SK-N-SH (cell line): ENCODE results near the gene PTPRK. TPM values are rescaled to one million over a fixed set of nuclear protein-coding genes. Genes with fewer than 3 reads are reported as not detected.

ENCODE experiments used
- CTCF ChIA-PET: fragments of 300-600, 350-600 bp; formaldehyde crosslinking; extraction: SDS; loops from one replicate; lab custom pipeline; 2021; lab: Yijun Ruan, JAX
- POLR2A ChIA-PET: fragments of 350-600 bp; sonication (Branson Sonifier 250); formaldehyde crosslinking; extraction: SDS; loops from one replicate; lab custom pipeline; 2020; ENCODE audit warnings: antibody characterized with exemption, inconsistent platforms; lab: Yijun Ruan, JAX
- DNase-seq: peaks from one replicate; pipeline ENCODE4 v3.0.0; 2012
- H2AFZ ChIP-seq: fragments of 200-600 bp; sonication (generic); 2 replicates; pipeline ENCODE4 v1.8.1; 2016; ENCODE audit warnings: antibody characterized with exemption, mild to moderate bottlenecking, low read depth
- H3F3A ChIP-seq: fragments of 200-600 bp; sonication (generic); replicated peaks from 2 replicates; pipeline ENCODE3; 2016; ENCODE audit warnings: antibody characterized with exemption, mild to moderate bottlenecking; ENCODE audit not compliant: insufficient read depth
- H3K27ac ChIP-seq, 2 experiments: fragments of 200-500 bp in 1 of 2; fragments of 200-600 bp in 1 of 2; sonication (Bioruptor generic) in 1 of 2; sonication (generic), shearing (Covaris generic) in 1 of 2; 2 replicates each; pipeline versions ENCODE4 v1.5.1 to v1.6.1; 2014 to 2016; ENCODE audit warnings: low read depth in 2 of 2, inconsistent platforms in 1 of 2, low read length in 1 of 2, mild to moderate bottlenecking in 1 of 2, mixed read lengths in 1 of 2
- H3K27me3 ChIP-seq: fragments of 200-600 bp; sonication (generic), shearing (Covaris generic); 2 replicates; pipeline ENCODE4 v1.6.1; 2016; ENCODE audit warnings: mixed run types; ENCODE audit not compliant: insufficient read depth
- H3K36me3 ChIP-seq, 2 experiments: fragments of 200-500 bp in 1 of 2; fragments of 200-600 bp in 1 of 2; sonication (Bioruptor generic) in 1 of 2; sonication (generic) in 1 of 2; replicated peaks in 1 of 2; 2 replicates each; pipeline versions ENCODE3 to v1.5.1; 2014 to 2016; ENCODE audit warnings: low read length in 1 of 2, mild to moderate bottlenecking in 1 of 2; ENCODE audit not compliant: insufficient read depth in 2 of 2, control insufficient read depth in 1 of 2
- H3K4me1 ChIP-seq, 2 experiments: fragments of 200-500 bp in 1 of 2; fragments of 200-600 bp in 1 of 2; sonication (Bioruptor generic) in 1 of 2; sonication (generic), shearing (Covaris generic) in 1 of 2; 2 replicates each; pipeline versions ENCODE4 v1.5.1 to v1.6.1; 2014 to 2016; ENCODE audit warnings: low read depth in 1 of 2, low read length in 1 of 2, mixed run types in 1 of 2; ENCODE audit not compliant: insufficient read depth in 2 of 2, control insufficient read depth in 1 of 2
- H3K4me2 ChIP-seq: fragments of 200-600 bp; sonication (generic), shearing (Covaris generic); 2 replicates; pipeline ENCODE4 v1.6.1; 2017; ENCODE audit warnings: mixed run types
- H3K4me3 ChIP-seq, 2 experiments: fragments of 200-500 bp in 1 of 2; fragments of 200-600 bp in 1 of 2; sonication (Bioruptor generic) in 1 of 2; sonication (generic), shearing (Covaris generic) in 1 of 2; 2 replicates each; pipeline versions ENCODE4 v1.5.1 to v1.8.1; 2014 to 2016; ENCODE audit warnings: low read depth in 2 of 2, inconsistent platforms in 1 of 2, low read length in 1 of 2, mild to moderate bottlenecking in 1 of 2, mixed read lengths in 1 of 2, moderate library complexity in 1 of 2
- H3K79me2 ChIP-seq: fragments of 200-600 bp; sonication (generic); 2 replicates; pipeline ENCODE4 v1.8.1; 2017; ENCODE audit warnings: mild to moderate bottlenecking; ENCODE audit not compliant: insufficient read depth
- H3K9ac ChIP-seq: fragments of 200-600 bp; sonication (generic); 2 replicates; pipeline ENCODE4 v1.6.1; 2017; ENCODE audit warnings: mixed run types
- H3K9me2 ChIP-seq: fragments of 200-600 bp; sonication (generic); 2 replicates; pipeline ENCODE4 v1.6.1; 2017; ENCODE audit warnings: mixed run types
- H3K9me3 ChIP-seq: fragments of 200-600 bp; sonication (generic); 2 replicates; pipeline ENCODE4 v1.6.1; 2017; ENCODE audit warnings: mixed run types, mild to moderate bottlenecking, moderate library complexity
- H4K20me1 ChIP-seq: fragments of 200-600 bp; sonication (generic); 2 replicates; pipeline ENCODE4 v1.6.1; 2017; ENCODE audit warnings: mild to moderate bottlenecking, mixed run types; ENCODE audit not compliant: insufficient read depth
- CHD2 ChIP-seq: fragments of 150-350 bp; IDR thresholded peaks from 2 replicates; pipeline ENCODE4 v1.6.1; 2018; ENCODE audit warnings: low read length; ENCODE audit not compliant: partially characterized antibody
- CTCF ChIP-seq: fragments of 200-600 bp; sonication (generic); IDR thresholded peaks from 2 replicates; pipeline ENCODE4 v1.6.1; 2017; ENCODE audit warnings: antibody characterized with exemption, mild to moderate bottlenecking, moderate library complexity
- ELF1 ChIP-seq: IDR thresholded peaks from 2 replicates; pipeline ENCODE4 v1.4.0; 2012
- EZH2phosphoT487 ChIP-seq: fragments of 200-600 bp; sonication (generic); IDR thresholded peaks from 2 replicates; pipeline ENCODE4 v1.6.1; 2017; ENCODE audit warnings: low read depth, mixed run types, mild to moderate bottlenecking, antibody characterized with exemption, moderate library complexity, borderline replicate concordance
- FOSL2 ChIP-seq: IDR thresholded peaks from 2 replicates; pipeline ENCODE4 v1.4.0; 2012; ENCODE audit warnings: low read depth, mild to moderate bottlenecking, moderate library complexity, borderline replicate concordance
- FOXM1 ChIP-seq: IDR thresholded peaks from 2 replicates; pipeline ENCODE4 v1.4.0; 2012; ENCODE audit warnings: low read depth, mild to moderate bottlenecking
- JUND ChIP-seq: IDR thresholded peaks from 2 replicates; pipeline ENCODE4 v1.4.0; 2012
- MXI1 ChIP-seq: IDR thresholded peaks from 2 replicates; pipeline ENCODE4 v1.6.1; 2012; ENCODE audit warnings: mild to moderate bottlenecking, low read depth, low read length, improper control_type of control experiment
- NFIC ChIP-seq: IDR thresholded peaks from 2 replicates; pipeline ENCODE4 v1.4.0; 2012; ENCODE audit warnings: borderline replicate concordance
- NRF1 ChIP-seq: IDR thresholded peaks from 2 replicates; pipeline ENCODE4 v1.6.1; 2012; ENCODE audit warnings: low read depth, mild to moderate bottlenecking, low read length
- PBX3 ChIP-seq: IDR thresholded peaks from 2 replicates; pipeline ENCODE4; 2012
- POLR2AphosphoS5 ChIP-seq: IDR thresholded peaks from 2 replicates; pipeline ENCODE4 v1.6.1; 2012; ENCODE audit warnings: low read depth, low read length
- RAD21 ChIP-seq: IDR thresholded peaks from 2 replicates; pipeline ENCODE4 v1.6.1; 2012; ENCODE audit warnings: mild to moderate bottlenecking, low read length
- SIN3A ChIP-seq: IDR thresholded peaks from 2 replicates; pipeline ENCODE4 v1.6.1; 2012; ENCODE audit warnings: low read depth, mild to moderate bottlenecking, low read length, moderate library complexity, borderline replicate concordance
- TCF12 ChIP-seq: IDR thresholded peaks from 2 replicates; pipeline ENCODE4 v1.4.0; 2012
- TEAD4 ChIP-seq: IDR thresholded peaks from 2 replicates; pipeline ENCODE4 v1.4.0; 2012; ENCODE audit warnings: mild to moderate bottlenecking, borderline replicate concordance; ENCODE audit not compliant: insufficient read depth
- USF1 ChIP-seq: IDR thresholded peaks from 2 replicates; pipeline ENCODE4 v1.4.0; 2012; ENCODE audit warnings: low read depth, borderline replicate concordance
- YY1 ChIP-seq: IDR thresholded peaks from 2 replicates; pipeline ENCODE4 v1.4.0; 2012; ENCODE audit warnings: low read depth, mild to moderate bottlenecking
- polyA plus RNA-seq, 3 experiments: library from polyadenylated mRNA; depleted of rRNA; stranded (reverse); fragments of >200 nt; gene quantifications; 2 replicates each; pipeline ENCODE4 v1.2.3, GENCODE V29; 2012

Gene PTPRK
- polyA plus RNA-seq, 1 of the 3 experiments (the other 2 are of a cell fraction), result 9.5 TPM

GRCh38 chr6:128121190-128121589 is 399.2 kb downstream of the PTPRK start:
- Histone ChIP-seq H4K20me1 (no peaks in the 10 kb centered on the region), H2AFZ (no peak overlapping the region), H3K79me2 (no peaks in the 10 kb centered on the region), H3K4me2 (no peak overlapping the region), H3K4me1 (no peaks in the 10 kb centered on the region; a peak in 1 of 4 replicates), H3K27me3 (no peaks in the 10 kb centered on the region), H3F3A (peaks cover 7% of the 10 kb centered on the region), H3K36me3 (no peaks in the 10 kb centered on the region), H3K9me3 (no peaks in the 10 kb centered on the region), H3K9me2 (no peaks in the 10 kb centered on the region), H3K27ac (no peak overlapping the region), H3K4me3 (no peak overlapping the region), H3K9ac (no peak overlapping the region)
- CTCF ChIA-PET, result interaction anchor here (1.0 kb wide), 1 partner anchor 13 kb away, joined by 3 read pairs; no protein-coding TSS in a partner anchor
- POLR2A ChIA-PET, result no interaction called here
- TF ChIP-seq SIN3A, result no peak
- no peak for TF ChIP-seq NFIC
- no peak for TF ChIP-seq MXI1
- TF ChIP-seq TCF12, result no peak
- TF ChIP-seq CTCF, result no peak
- TF ChIP-seq RAD21, result no peak
- no peak for TF ChIP-seq USF1
- no peak for TF ChIP-seq EZH2phosphoT487
- no peak for TF ChIP-seq TEAD4
- DNase-seq, result no peak

GRCh38 chr6:128118401-128118800 is 402.0 kb downstream of the PTPRK start:
- CTCF ChIA-PET, result interaction anchor here (1.5 kb wide), 1 partner anchor 10 kb away, joined by 3 read pairs; no protein-coding TSS in a partner anchor

More at GRCh38 chr6:128118401-128118800, 402.0 kb downstream of the PTPRK start:
- H3K27ac ChIP-seq, result no peak overlapping the region
- no peak overlapping the region for H3K4me2 ChIP-seq
- no peaks in the 10 kb centered on the region for H4K20me1 ChIP-seq
- H3K36me3 ChIP-seq, result no peaks in the 10 kb centered on the region
- no peaks in the 10 kb centered on the region for H3K27me3 ChIP-seq
- no peaks in the 10 kb centered on the region for H3K79me2 ChIP-seq
- DNase-seq, result no peak
- TF ChIP-seq FOXM1, result no peak
- TF ChIP-seq NRF1, result no peak
- no peak for TF ChIP-seq FOSL2
- TF ChIP-seq ELF1, result no peak
- no peak for TF ChIP-seq POLR2AphosphoS5
- TF ChIP-seq NFIC, result no peak
- no peak for TF ChIP-seq JUND
- no peak for TF ChIP-seq PBX3
- no peak for TF ChIP-seq CHD2
- TF ChIP-seq TCF12, result no peak
- no peak for TF ChIP-seq YY1
- H3K4me1 ChIP-seq, result no peaks in the 10 kb centered on the region; a peak in 1 of 4 replicates
- H3K9me3 ChIP-seq, result no peaks in the 10 kb centered on the region
- H3K4me3 ChIP-seq, result no peak overlapping the region
- peaks cover 4% of the 10 kb centered on the region for H3F3A ChIP-seq
- POLR2A ChIA-PET, result no interaction called here
- H3K9ac ChIP-seq, result no peak overlapping the region
- H2AFZ ChIP-seq, result no peak overlapping the region
- no peaks in the 10 kb centered on the region for H3K9me2 ChIP-seq
